Fibroblast of skin of right biceps (primary cell): ENCODE results near the gene HCN1.
"Not testable (repeated sequence)": the region's sequence is repeated elsewhere in the genome, so short reads cannot be mapped to it uniquely, and the experiment has no call there.

Experiments
- DNase-seq: peaks from one replicate; pipeline ENCODE4 v3.0.0-alpha.2; 2013

Gene HCN1

GRCh38 chr5:45609661-45610060 lies 86.5 kb downstream of the HCN1 start:
- DNase-seq: no peak

GRCh38 chr5:45604092-45604491 lies 92.1 kb downstream of the HCN1 start:
- no peak for DNase-seq

- no peak for DNase-seq
Observed at GRCh38 chr5:45601424-45601823, 94.8 kb downstream of the HCN1 start.

DNA sequence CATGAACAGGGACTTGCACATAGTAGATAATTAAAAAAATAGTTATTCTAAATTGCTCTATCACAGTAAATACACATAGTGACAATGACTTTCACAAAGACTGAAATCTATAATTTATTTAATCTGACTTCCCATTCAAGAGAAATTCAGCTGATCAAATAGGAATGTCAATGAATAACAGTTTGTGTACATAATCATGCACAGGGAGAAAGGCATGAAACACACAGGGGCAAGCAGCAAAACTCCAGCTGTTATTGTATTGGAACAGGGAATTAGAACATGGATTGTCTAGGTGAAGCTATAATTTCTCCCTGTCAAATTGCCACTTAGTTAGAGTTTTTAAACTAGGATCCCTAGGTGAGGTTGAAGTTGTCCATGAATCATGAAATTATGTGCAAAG lies 99.9 kb downstream of the HCN1 start:
- no peak for DNase-seq

DNA sequence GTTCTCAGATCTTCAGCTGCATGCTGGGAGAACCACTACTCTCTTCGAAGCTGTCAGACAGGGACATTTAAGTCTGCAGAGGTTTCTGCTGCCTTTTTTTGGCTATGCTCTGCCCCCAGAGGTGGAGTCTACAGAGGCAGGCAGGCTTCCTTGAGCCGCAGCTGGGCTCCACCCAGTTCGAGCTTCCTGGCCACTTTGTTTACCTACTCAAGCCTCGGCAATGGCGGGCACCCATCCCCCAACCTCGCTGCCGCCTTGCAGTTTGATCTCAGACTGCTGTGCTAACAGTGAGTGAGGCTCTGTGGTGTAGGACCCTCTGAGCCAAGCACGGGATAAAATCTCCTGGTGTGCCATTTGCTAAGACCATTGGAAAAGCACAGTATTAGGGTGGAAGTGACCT lies 110.2 kb downstream of the HCN1 start:
- DNase-seq: not testable (repeated sequence)

- no peak for DNase-seq
Observed at GRCh38 chr5:45578270-45578669, 117.9 kb downstream of the HCN1 start.

GRCh38 chr5:45568813-45569212 lies 127.4 kb downstream of the HCN1 start:
- no peak for DNase-seq

DNA sequence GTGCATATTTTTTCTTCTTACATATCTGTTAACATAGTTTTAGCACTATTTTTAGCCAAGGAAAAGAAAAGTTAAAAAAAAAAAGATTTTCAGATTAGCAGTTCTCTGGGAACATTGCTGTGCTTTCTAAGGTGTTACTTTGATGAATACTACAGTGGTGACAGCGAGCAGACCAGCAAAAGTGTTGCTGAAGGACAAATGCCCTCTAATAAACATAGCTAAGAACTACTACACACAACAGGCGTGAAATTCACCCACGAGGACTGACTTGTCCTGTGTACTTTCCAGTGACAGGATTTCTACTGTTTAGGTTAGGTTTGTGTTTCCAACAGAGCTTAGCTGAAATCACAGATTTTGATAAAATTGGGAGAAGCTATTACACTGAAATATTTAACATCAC lies 153.8 kb downstream of the HCN1 start:
- no peak for DNase-seq

DNA sequence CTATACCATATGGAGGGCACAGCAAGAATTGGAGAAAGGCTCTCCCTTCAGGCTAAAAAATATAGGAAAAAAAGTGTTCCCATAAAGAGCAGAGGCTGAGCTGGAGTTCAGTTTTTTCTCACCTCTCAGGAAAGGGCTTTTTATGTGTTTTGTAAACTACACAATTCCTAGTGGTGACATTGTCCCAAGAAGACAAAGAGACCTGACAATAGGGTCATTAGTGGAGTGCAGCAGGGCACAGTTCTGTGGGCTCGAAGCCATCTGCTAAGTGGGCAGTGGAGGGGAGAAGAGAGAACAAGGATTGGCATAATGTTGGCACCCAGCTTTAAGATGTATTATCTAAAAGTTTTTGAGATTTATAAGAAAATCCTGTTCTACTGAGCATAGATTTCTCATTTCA lies 162.5 kb downstream of the HCN1 start:
- DNase-seq: no peak

DNA sequence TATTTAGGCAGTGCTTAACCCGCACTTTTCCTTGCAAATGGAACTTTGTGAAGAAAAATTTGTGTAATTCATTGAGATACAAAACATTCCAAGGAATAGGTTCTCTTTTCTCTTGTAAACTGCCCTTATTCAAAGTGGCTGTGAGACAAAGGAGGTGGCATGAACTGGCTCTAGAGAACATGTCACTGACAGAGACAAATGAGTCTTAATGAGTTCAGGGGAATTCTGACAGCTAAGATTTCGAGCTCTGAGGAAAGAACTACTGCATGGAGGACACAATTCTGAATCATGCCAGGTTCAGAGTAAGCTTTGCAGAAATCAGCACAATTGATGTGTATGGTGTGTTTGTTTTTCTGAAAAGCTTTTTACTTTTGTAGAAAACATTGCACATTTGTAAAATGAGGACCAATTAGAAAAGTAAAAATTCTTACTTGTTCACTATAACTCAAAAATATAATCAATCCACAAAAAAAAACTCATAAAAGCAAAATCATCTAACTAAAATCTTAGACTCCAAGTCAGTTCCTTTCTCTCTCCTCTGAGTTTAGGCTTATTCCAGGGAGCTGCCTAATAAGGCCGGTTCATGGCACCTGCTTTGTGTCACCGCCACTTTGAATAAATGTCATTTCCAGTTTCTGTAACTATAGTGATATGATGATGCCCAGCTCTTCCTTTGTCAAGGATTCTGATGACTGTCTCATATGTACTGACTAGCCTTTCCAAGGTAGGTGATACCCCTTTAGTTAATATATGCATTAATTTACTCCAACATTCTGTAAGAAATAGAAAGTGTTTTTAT lies 163.2 kb downstream of the HCN1 start:
- no peak for DNase-seq

DNA sequence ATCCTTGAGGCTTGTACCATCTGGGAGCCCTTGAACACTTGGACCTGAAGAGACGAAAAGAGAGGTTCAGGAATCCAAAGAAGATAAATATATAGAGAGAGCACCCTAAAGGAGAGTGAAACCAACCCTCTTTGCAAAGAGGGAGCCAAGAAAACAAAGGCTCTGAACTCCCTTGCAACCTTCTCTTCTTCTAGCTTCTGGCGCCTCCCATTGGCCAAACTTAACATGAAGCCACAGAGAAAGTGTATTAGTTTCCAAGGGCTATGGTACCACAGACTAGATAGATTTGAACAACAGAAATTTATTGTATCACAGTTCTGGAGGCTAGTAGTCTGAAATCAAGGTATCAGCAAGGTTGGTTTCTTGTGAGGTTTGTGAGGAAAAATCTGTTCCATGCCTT lies 175.1 kb downstream of the HCN1 start:
- DNase-seq: no peak

DNA sequence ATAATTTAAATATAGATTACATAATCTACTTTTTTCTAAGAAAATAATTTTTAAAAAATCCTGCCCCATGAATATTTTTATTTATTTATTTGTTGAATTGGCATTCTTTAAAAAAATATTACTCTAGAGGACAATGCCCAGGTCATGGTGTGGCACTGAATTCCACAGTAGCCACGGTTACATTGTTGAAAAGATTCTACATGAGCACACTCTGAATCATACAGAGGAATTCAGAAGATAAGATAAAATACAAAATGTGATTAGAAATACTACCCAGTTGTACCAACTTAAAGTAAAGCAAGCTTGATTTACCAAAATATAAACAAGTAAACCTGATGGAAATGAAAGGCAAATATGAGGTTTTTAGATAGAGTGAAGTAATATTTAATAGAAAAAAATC lies 183.7 kb downstream of the HCN1 start:
- DNase-seq: no peak

DNA sequence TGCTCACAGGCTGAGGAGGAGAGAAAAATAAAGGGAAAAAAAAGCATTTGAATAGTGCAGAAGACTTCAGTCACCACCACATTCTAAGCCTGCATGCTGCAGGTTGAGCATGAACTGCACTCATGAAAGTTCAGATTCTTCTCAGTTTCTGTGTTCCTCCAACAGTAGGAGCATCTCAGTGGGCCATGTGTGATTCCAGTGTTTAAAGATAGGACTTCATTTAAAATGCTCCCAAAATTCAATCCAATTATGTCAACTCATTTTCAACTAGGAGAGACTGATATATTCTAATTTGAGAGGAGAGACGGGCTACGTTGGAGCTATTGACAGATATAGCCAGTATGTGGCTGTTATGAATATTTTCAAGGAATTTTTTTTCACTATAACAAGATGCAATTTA lies 186.8 kb downstream of the HCN1 start:
- DNase-seq: no peak

DNA sequence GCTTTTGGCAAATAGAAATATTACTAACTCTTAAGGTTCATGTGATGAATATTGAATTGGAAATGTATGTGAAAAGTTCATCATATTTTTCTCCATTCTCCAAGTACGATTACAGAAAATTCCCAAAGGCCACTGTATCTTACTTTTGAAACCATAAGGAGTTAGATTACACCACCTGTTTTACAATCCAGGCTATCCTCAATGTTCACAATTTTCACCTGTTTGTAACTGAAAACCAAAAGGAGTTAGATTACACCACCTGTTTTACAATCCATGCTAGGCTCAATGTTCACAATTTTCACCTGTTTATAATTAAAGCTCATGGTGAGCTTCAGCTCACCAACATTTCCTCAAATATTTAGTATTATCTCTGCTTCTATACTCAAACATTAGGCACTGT lies 188.0 kb downstream of the HCN1 start:
- no peak for DNase-seq

DNA sequence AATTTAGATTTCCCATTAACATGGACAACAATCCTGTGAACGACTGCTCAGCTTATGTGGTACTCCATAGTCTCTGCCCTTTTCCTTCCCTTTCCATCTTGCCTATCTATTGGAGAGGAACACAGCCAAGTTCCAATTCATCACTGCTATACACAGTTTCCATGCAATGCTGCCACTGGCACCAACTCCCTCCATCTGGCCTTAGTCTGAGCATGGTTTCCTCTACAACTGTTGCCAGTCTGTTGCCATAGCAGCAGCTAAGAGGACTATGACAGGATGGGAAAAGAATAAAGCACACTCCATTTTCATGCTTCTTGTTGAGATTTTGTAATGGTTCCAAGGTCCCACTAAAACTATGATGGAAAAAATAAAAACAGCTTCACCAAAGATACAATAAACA lies 189.0 kb downstream of the HCN1 start:
- no peak for DNase-seq

DNA sequence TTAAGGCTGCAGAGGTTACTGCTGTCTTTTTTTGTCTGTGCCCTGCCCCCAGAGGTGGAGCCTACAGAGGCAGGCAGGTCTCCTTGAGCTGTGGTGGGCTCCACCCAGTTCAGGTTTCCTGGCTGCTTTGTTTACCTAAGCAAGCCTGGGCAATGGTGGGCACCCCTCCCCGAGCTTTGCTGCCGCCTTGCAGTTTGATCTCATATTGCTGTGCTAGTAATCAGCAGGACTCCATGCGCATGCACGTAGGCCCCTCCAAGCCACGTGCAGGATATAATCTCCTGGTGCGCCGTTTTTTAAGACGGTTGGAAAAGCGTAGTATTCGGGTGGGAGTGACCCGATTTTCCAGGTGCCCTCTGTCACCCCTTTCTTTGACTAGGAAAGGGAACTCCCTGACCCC lies 197.2 kb downstream of the HCN1 start:
- not testable (repeated sequence) for DNase-seq

- no peak for DNase-seq
Observed at GRCh38 chr5:45491368-45491767, 204.8 kb downstream of the HCN1 start.

GRCh38 chr5:45484781-45485180 lies 211.4 kb downstream of the HCN1 start:
- DNase-seq: no peak

DNA sequence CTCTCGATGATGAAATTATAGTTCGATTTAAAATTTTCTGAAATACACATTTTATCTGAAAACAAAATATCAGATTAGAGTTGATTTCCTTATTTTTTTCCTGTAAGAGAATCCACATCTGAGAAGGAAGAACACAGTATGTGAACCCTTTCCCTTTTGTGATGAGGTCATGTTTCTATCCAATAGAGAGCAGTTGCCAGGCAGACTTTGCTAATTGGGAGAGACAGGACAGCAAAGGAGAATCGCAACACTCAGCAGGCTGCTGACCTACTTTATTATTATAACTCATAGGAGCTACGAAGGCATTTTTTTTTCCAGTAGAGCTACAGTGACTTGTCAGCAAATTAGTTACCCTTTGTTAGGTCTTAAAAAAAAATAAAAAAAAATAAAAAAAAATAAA lies 242.1 kb downstream of the HCN1 start:
- no peak for DNase-seq

DNA sequence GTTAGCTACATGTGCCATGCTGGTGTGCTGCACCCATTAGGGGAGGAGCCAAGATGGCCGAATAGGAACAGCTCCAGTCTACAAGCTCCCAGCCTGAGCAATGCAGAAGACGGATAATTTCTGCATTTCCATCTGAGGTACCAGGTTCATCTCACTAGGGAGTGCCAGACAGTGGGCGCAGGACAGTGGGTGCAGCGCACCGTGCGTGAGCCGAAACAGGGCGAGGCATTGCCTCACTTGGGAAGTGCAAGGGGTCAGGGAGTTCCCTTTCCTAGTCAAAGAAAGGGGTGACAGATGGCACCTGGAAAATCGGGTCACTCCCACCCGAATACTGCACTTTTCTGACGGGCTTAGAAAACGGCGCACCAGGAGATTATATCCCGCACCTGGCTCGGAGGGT lies 251.3 kb downstream of the HCN1 start:
- DNase-seq: not testable (repeated sequence)

- DNase-seq: no peak
Observed at GRCh38 chr5:45440466-45440865, 255.7 kb downstream of the HCN1 start.

- DNase-seq: no peak
Observed at GRCh38 chr5:45437752-45438151, 258.4 kb downstream of the HCN1 start.

- DNase-seq: no peak
Observed at GRCh38 chr5:45417285-45417998, 278.7 kb downstream of the HCN1 start.
